Lung (tissue), 12 donors: ENCODE data around the gene TFAP2A. TPM values are rescaled to one million over a fixed set of nuclear protein-coding genes. Genes with fewer than 3 reads are reported as not detected.

Source experiments
- ATAC-seq: fragments of 200-7000 bp; cut with Tn5 transposase; one replicate; pipeline ENCODE4 v1.9.1; 2020; ENCODE audit warnings: moderate number of reproducible peaks; ENCODE audit not compliant: insufficient read depth, low FRiP score
- DNase-seq, 3 donors: peaks; one replicate each; pipeline ENCODE4 v3.0.0-alpha.2; 2013 to 2017
- H3K27ac ChIP-seq, 2 donors: one replicate each; pipeline ENCODE4 v1.5.1; 2013; ENCODE audit warnings: mild to moderate bottlenecking in 2 of 2, moderate library complexity in 2 of 2, control low read depth in 1 of 2, inconsistent platforms in 1 of 2, low read depth in 1 of 2, low read length in 1 of 2
- H3K27me3 ChIP-seq, 3 donors: one replicate each; pipeline ENCODE4 v1.5.1; 2013; ENCODE audit warnings: low read length in 2 of 3; ENCODE audit not compliant: control insufficient read depth in 3 of 3, insufficient read depth in 3 of 3
- H3K36me3 ChIP-seq, 4 donors: one replicate each; pipeline ENCODE4 v1.5.1; 2013; ENCODE audit warnings: low read length in 4 of 4, mild to moderate bottlenecking in 1 of 4, moderate library complexity in 1 of 4; ENCODE audit not compliant: control insufficient read depth in 4 of 4, insufficient read depth in 4 of 4
- H3K4me1 ChIP-seq, 5 donors: one replicate each; pipeline ENCODE4 v1.5.1; 2013; ENCODE audit warnings: low read length in 5 of 5, mild to moderate bottlenecking in 2 of 5, moderate library complexity in 1 of 5; ENCODE audit not compliant: control insufficient read depth in 5 of 5, insufficient read depth in 5 of 5
- H3K4me3 ChIP-seq: one replicate; pipeline ENCODE4 v1.5.1; 2013; ENCODE audit warnings: mild to moderate bottlenecking, control low read depth, moderate library complexity
- H3K9ac ChIP-seq, 2 donors: one replicate each; pipeline ENCODE4 v1.5.1; 2013; ENCODE audit warnings: low read length in 2 of 2, control low read depth in 1 of 2; ENCODE audit not compliant: insufficient read depth in 1 of 2
- H3K9me3 ChIP-seq, 4 donors: one replicate each; pipeline ENCODE4 v1.5.1; 2013; ENCODE audit warnings: low read length in 3 of 4, mild to moderate bottlenecking in 1 of 4, moderate library complexity in 1 of 4; ENCODE audit not compliant: control insufficient read depth in 4 of 4, insufficient read depth in 3 of 4
- WGBS, 2 donors: extraction: QIAGEN DNeasy Blood & Tissue Kit; methylation state at CpG; one replicate each; pipeline ENCODE4 v1.1.7; 2013; 5-methylcytosine and 5-hydroxymethylcytosine counted together
- polyA plus RNA-seq, 2 donors: library from polyadenylated mRNA; stranded (reverse); fragments of 200-250 nt; gene quantifications; one replicate each; pipeline ENCODE4 v1.2.1, GENCODE V29; 2013
- total RNA-seq, 2 donors: library from RNA; depleted of rRNA in 1 of 2; stranded (reverse); fragments of >200 nt in 1 of 2; gene quantifications; one replicate each; pipeline ENCODE4 v1.2.1, GENCODE V29; 2014 to 2021
- TF ChIP-seq, protein P1 (sequence below): IDR thresholded peaks from 2 replicates; pipeline ENCODE4 v1.5.1; 2012; ENCODE audit warnings: mild to moderate bottlenecking; ENCODE audit errors: control extremely low read depth, extremely low read depth
- donor health status: control.
- donor health status: control.
- donor health status: Bipolar disorder and iron deficiency.
- donor health status: healthy.
- donor health status: DM: yes; HTN: yes; CAD: no.

TFAP2A gene
- total and polyA plus RNA-seq, 4 donors, result 0.14 to 2.7 (median 0.64) TPM

DNA sequence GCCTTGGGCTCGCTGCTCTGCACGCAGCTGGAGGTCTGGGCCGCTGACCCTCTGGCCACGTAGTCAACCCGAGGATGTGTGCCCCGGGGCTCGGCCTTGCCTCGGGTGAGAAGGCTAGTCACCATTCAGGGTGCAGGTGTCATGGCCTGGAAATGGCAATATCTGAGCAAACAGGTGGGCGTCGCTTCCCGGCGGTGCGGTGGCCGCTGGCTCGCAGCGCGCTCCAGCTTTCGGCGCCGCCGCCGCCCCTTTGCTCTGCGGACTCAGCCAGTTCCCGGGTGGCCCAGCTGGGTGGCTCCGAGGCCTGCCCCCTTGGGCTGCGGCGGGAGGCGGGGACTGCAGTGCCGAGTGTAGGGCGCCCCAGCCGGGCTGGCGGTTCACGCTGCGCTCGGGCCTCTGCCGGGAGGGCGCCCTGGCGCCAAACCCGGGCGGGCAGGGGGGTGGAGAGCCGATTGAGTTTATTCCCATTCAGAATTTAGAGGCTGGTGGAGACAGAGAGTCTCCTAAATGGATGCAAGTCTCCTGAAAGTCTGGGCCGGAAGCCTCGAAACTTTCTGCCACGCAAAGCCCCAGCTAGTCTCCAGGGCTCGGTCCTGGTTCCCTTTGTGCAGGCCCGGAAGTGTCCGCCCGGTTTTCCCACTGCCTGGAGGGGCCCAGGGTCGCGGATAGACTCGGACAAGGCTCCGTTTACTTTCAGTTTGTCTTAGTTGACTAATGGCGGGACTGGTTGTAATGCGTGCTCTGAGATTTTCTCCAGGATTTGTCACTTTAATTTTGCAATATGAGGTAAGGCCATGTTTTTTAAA is 11.3 kb upstream of the TFAP2A start:
- Histone ChIP-seq H3K4me1 (peaks cover 0 to 17% (median 3%) of the 10 kb centered on the region in 5 donors), H3K4me3 (peak overlapping the region; percentile 5), H3K9me3 (peaks cover 0 to 6% (median 0%) of the 10 kb centered on the region in 4 donors), H3K27ac (no peak overlapping the region), H3K9ac (peak overlapping the region; percentile 44 to 68), H3K27me3 (peaks cover 7 to 51% (median 51%) of the 10 kb centered on the region in 3 donors), H3K36me3 (no peaks in the 10 kb centered on the region)
- DNase-seq (peak; percentile 64 to 69 (median 66)), ATAC-seq (peak; percentile 72)
- WGBS, 2 donors, result 1 to 2% methylated on average over 53 to 54 of the region's 54 CpGs
- TF ChIP-seq, protein P1, sequence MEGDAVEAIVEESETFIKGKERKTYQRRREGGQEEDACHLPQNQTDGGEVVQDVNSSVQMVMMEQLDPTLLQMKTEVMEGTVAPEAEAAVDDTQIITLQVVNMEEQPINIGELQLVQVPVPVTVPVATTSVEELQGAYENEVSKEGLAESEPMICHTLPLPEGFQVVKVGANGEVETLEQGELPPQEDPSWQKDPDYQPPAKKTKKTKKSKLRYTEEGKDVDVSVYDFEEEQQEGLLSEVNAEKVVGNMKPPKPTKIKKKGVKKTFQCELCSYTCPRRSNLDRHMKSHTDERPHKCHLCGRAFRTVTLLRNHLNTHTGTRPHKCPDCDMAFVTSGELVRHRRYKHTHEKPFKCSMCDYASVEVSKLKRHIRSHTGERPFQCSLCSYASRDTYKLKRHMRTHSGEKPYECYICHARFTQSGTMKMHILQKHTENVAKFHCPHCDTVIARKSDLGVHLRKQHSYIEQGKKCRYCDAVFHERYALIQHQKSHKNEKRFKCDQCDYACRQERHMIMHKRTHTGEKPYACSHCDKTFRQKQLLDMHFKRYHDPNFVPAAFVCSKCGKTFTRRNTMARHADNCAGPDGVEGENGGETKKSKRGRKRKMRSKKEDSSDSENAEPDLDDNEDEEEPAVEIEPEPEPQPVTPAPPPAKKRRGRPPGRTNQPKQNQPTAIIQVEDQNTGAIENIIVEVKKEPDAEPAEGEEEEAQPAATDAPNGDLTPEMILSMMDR, result no peak

DNA sequence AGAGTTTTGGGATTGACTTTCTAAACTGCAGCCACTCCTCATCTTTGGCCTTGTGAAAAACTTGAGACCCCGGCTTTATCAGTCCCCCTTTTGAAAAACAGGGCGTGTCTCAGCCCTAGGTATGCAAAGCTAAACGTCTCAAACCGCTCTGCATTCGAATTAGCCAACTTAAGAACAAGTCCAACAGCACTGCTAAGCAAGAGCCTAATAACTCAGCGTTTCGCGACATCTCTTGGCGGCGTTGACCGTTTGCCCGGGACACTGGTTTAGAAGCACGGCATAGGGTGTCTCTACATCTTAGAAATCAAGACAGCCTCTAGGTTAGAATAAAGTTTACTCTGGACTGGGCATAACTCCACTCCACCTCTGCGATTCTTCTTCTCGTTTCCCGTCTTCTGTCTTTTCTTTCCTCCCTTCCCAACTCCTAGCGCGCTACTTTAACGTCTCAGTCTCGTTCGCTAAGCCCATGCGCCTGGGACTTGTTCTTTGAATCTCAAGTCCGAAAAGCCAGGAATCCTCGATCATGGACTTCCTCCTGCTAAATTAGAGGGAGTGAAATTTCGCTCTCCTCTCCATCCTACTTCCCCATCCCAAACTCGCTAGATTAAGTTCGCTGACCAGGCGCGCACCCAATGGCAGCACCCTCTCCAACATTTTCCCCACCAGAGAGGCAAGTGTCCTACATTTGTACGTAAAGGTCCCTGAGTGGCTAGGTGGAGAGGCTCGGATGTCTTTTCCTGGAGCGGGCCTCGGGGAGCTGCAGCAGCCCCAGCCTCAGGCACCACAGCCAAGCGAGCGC is 10.5 kb upstream of the TFAP2A start:
- no peaks in the 10 kb centered on the region for H3K36me3 ChIP-seq
- peaks cover 0 to 17% (median 5%) of the 10 kb centered on the region in 5 donors for H3K4me1 ChIP-seq
- TF ChIP-seq, protein P1, result no peak
- peaks cover 0 to 6% (median 0%) of the 10 kb centered on the region in 4 donors for H3K9me3 ChIP-seq
- peak in 2 of 3 donors; percentile 34 to 59 for DNase-seq
- no peak overlapping the region for H3K9ac ChIP-seq
- H3K4me3 ChIP-seq, result no peak overlapping the region
- no peak overlapping the region for H3K27ac ChIP-seq
- peaks cover 7 to 59% (median 55%) of the 10 kb centered on the region in 3 donors for H3K27me3 ChIP-seq
- WGBS, 2 donors, result 8% methylated on average over 35 of the region's 35 CpGs
- no peak for ATAC-seq

DNA sequence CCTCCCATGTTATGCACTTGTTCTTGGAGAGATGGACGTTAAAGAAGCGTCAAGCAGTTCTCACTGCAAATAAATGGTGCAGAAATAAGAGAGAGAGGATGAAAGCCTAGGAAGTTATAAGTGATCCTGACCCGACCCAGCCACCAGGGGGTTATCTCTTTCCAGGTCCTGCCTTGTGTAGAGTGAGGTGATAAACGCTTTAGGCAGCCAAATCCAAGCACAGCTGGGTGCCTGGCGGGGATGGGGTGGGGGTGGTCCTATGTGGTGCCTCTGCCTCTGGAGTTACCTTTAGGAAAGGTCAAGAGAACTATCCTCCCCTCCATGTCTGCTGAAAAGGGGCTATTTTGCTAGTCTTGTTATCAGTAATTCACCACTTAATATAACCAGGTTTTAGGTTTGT is 9.2 kb upstream of the TFAP2A start:
- peaks cover 0 to 6% (median 0%) of the 10 kb centered on the region in 4 donors for H3K9me3 ChIP-seq
- no peaks in the 10 kb centered on the region for H3K36me3 ChIP-seq
- no peak overlapping the region for H3K4me3 ChIP-seq
- TF ChIP-seq, protein P1, result no peak
- H3K27me3 ChIP-seq, result peaks cover 12 to 69% (median 67%) of the 10 kb centered on the region in 3 donors
- ATAC-seq (no peak), DNase-seq (no peak)
- peaks cover 0 to 17% (median 5%) of the 10 kb centered on the region in 5 donors for H3K4me1 ChIP-seq
- H3K27ac ChIP-seq, result no peak overlapping the region
- 4 to 8% methylated on average over 5 of the region's 5 CpGs for WGBS, 2 donors
- H3K9ac ChIP-seq, result no peak overlapping the region
